GM21723 (cell line): ENCODE results near the gene SLC44A2.

Experiments
- ATAC-seq: cut with Tn5 transposase; IDR thresholded peaks from one replicate; pipeline ENCODE4 v1.9.1; 2021; ENCODE audit warnings: mild to moderate bottlenecking, moderate library complexity; ENCODE audit not compliant: unreplicated experiment

SLC44A2 gene

GRCh38 chr19:10680545-10681135 is 55.3 kb downstream of the SLC44A2 start:
- no peak for ATAC-seq

- no peak for ATAC-seq
Observed at GRCh38 chr19:10681658-10682057, 56.3 kb downstream of the SLC44A2 start.

DNA sequence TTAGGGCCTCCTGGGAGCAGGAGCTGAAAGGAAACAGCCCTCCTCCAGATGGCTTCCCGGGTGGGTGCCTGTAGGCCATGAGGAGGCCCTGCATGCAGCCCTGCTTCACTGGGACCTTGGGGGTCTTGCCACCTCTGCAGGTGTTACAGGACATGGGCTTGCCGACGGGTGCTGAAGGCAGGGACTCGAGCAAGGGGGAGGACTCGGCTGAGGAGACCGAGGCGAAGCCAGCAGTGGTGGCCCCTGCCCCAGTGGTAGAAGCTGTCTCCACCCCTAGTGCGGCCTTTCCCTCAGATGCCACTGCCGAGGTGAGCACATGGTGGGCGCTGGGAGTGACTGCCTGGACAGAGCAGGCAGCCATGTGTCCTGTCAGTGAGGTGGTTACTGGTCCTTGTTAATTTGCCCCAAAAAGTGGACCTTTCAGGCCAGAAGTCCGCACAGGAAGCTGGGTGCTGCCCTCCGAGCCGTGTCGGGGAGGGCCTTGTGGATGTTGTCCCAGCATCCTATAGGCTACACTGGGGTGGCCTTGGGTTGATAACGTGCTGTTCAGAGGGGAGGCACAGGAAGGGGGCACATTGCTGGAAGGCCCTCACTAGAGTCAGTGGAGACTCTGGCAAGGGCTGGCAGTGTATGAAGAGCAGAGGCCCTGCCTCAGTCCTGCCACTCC is 57.2 kb downstream of the SLC44A2 start:
- ATAC-seq = no peak

DNA sequence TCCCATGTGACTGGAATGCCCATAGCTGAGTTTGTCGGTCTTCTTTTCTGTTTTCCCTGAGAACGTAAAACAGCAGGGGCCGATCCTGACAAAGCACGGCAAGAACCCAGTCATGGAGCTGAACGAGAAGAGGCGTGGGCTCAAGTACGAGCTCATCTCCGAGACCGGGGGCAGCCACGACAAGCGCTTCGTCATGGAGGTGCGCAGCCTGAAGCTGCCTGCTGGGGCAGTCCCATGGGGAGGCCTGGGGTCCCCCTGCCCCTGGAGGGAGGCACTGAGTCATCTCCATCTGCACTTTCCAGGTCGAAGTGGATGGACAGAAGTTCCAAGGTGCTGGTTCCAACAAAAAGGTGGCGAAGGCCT is 57.7 kb downstream of the SLC44A2 start:
- no peak for ATAC-seq

DNA sequence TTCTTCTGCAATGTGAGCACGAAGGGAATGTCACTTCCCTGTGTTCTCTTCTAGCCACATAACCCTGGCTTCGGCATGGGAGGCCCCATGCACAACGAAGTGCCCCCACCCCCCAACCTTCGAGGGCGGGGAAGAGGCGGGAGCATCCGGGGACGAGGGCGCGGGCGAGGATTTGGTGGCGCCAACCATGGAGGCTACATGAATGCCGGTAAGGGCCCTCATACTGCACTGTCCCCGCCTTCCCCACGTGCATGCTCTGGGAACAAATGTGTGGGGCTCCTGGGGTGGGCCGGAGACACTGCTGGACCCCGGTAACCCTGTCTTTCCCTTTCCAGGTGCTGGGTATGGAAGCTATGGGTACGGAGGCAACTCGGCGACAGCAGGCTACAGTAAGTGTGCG is 58.2 kb downstream of the SLC44A2 start:
- ATAC-seq = no peak

DNA sequence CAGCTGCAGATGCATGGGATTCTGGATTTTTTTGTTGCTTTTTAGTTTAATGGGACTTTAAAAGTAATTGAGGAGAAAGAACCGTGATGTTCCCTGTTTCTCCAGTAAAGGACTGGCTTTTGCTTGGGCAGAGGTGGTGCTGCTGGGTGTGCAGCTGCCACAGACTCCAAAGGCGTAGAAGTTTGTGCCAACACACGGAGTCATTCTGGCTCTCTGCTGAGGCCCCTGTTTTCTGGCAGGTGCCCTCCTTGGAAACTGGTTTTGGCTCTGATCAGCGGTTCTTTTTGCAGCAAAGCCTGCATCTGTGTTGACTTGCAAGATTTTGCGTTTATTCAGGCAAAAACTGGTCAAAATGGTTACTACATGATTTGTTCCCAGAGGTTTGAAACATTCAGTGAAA is 59.9 kb downstream of the SLC44A2 start:
- no peak for ATAC-seq

- no peak for ATAC-seq
Observed at GRCh38 chr19:10686193-10686592, 60.8 kb downstream of the SLC44A2 start.

GRCh38 chr19:10686661-10687517 is 61.5 kb downstream of the SLC44A2 start:
- ATAC-seq = no peak

GRCh38 chr19:10687518-10688288 is 62.4 kb downstream of the SLC44A2 start:
- no peak for ATAC-seq

- ATAC-seq = no peak
Observed at GRCh38 chr19:10688545-10689280, 63.4 kb downstream of the SLC44A2 start.

DNA sequence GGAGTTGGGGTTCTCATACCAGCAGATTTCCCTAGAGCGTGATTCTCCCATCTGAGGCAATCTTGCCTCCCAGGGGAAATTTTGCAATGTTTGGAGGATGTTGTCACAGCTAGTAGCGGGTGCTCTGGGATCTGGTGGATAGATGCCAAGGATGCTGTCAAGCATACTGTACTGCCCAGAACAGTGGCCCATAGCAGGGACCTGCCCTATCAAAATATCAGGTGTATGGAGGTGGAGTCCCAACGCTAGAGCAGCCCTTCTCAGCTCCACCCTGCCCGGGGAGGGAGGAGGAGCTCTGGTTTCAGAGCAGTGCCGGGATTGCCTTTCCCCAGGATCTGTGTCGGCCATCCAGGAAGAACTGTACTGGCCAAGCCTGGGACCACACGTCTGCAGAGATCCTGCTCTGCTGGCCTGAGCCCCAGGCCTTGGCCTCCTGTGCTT is 65.0 kb downstream of the SLC44A2 start:
- no peak for ATAC-seq

- ATAC-seq = no peak
Observed at GRCh38 chr19:10691178-10691881, 66.0 kb downstream of the SLC44A2 start.

DNA sequence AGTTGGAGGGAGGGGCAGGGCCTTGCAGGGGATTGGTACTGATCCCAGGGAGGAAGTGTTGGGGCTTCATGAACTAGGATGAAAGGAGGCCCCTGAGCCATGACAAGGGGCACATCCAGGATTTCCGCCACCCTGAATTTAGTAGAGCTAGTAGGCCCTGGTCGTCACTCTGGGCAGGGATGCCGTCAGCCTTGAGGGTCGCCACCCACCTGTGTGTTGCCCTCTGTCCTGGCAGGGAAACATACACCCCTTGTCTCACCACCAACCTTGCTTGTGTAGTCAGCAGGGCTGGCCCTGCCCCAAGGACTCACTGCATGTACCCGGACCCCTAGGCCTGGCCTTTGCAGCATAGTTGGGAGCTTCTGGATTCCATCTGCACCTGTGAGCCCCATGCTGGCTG is 66.5 kb downstream of the SLC44A2 start:
- no peak for ATAC-seq

DNA sequence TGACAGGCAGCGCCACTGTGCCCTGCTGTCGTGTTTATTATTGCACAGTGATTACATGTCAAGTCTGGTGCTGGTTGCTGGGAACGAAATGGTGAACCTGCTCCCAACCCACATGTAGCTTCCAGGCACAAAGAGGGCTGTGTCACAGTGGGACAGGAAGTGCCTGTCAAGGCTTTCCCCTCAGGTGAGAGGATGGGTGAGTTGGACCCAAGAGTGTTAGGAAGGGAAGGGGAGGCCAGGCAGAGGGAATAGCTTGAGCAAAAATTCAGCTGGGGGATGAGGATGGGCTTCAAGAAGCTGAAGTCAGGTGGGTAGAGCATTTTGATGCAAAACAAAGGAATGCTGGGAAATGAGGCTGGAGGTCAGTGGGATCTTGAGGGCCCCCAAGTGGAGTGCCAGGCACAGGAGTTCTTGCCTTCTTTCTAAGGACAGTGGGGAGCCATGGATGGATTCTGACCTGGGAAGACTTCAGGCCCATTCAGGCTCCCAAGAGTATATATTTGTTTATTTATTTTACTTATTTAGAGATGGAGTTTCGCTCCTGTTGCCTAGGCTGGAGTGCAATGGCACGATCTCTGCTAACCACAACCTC is 67.4 kb downstream of the SLC44A2 start:
- ATAC-seq = no peak
